ENCODE results near the gene SLC25A45.

Gene SLC25A45

GRCh38 chr11:65389294-65389980, 7.0 kb upstream of the SLC25A45 start:
- DNase-seq (ENCODE audit: low read depth in 2 of 2), result no peak

- DNase-seq (ENCODE audit: low read depth in 2 of 2), result no peak
Measured at GRCh38 chr11:65388731-65389130, 6.3 kb upstream of the SLC25A45 start.

- peak; percentile 83 to 87 for DNase-seq (ENCODE audit: low read depth in 2 of 2)
Measured at GRCh38 chr11:65386307-65387140, 4.1 kb upstream of the SLC25A45 start, which contains the start of gene FRMD8. TSS of gene FRMD8 (plus strand) at chr11:65386637. CDS start at chr11:65387037, 400 bp downstream.

- DNase-seq (ENCODE audit: low read depth in 2 of 2), result no peak
Measured at GRCh38 chr11:65384301-65384889, 1.9 kb upstream of the SLC25A45 start.

- no peak for DNase-seq (ENCODE audit: low read depth in 2 of 2)
Measured at GRCh38 chr11:65383778-65384177, 1.3 kb upstream of the SLC25A45 start.

- no peak for DNase-seq (ENCODE audit: low read depth in 2 of 2)
Measured at GRCh38 chr11:65382804-65383368, 440 bp upstream of the SLC25A45 start.

- no peak for DNase-seq (ENCODE audit: low read depth in 2 of 2)
Measured at GRCh38 chr11:65381716-65382032, 772 bp downstream of the SLC25A45 start.

GRCh38 chr11:65380460-65381119, 1.9 kb downstream of the SLC25A45 start:
- no peak for DNase-seq (ENCODE audit: low read depth in 2 of 2)

GRCh38 chr11:65379698-65380459, 2.6 kb downstream of the SLC25A45 start:
- no peak for DNase-seq (ENCODE audit: low read depth in 2 of 2)

- no peak for DNase-seq (ENCODE audit: low read depth in 2 of 2)
Measured at GRCh38 chr11:65378928-65379638, 3.4 kb downstream of the SLC25A45 start.

GRCh38 chr11:65378208-65378927, 4.1 kb downstream of the SLC25A45 start:
- DNase-seq (ENCODE audit: low read depth in 2 of 2), result no peak

- DNase-seq (ENCODE audit: low read depth in 2 of 2), result no peak
Measured at GRCh38 chr11:65377777-65378176, 4.7 kb downstream of the SLC25A45 start.

- no peak for DNase-seq (ENCODE audit: low read depth in 2 of 2)
Measured at GRCh38 chr11:65377036-65377435, 5.4 kb downstream of the SLC25A45 start.

GRCh38 chr11:65376138-65376713, 6.2 kb downstream of the SLC25A45 start:
- no peak for DNase-seq (ENCODE audit: low read depth in 2 of 2)

GRCh38 chr11:65375012-65375411, 7.4 kb downstream of the SLC25A45 start:
- DNase-seq (ENCODE audit: low read depth in 2 of 2), result no peak

- DNase-seq (ENCODE audit: low read depth in 2 of 2), result no peak
Measured at GRCh38 chr11:65373839-65374580, 8.4 kb downstream of the SLC25A45 start.

- DNase-seq (ENCODE audit: low read depth in 2 of 2), result no peak
Measured at GRCh38 chr11:65370659-65371049, 11.8 kb downstream of the SLC25A45 start.

- DNase-seq (ENCODE audit: low read depth in 2 of 2), result peak in 1 of 2 donors; percentile 21
Measured at GRCh38 chr11:65366340-65366773, 16.1 kb downstream of the SLC25A45 start.

GRCh38 chr11:65363770-65364169, 18.7 kb downstream of the SLC25A45 start:
- DNase-seq (ENCODE audit: low read depth in 2 of 2), result no peak

Measured in stimulated activated CD4-positive, alpha-beta T cell treated with anti-CD3 and anti-CD28 coated beads, Interleukin-1b, Interleukin-23, amount 100 ng/mL, for 4 hours (primary cell).